ENCODE measurements around the gene HEXD.
"Not testable (repeated sequence)": the region's sequence is repeated elsewhere in the genome, so short reads cannot be mapped to it uniquely, and the experiment has no call there.

Gene HEXD

DNA sequence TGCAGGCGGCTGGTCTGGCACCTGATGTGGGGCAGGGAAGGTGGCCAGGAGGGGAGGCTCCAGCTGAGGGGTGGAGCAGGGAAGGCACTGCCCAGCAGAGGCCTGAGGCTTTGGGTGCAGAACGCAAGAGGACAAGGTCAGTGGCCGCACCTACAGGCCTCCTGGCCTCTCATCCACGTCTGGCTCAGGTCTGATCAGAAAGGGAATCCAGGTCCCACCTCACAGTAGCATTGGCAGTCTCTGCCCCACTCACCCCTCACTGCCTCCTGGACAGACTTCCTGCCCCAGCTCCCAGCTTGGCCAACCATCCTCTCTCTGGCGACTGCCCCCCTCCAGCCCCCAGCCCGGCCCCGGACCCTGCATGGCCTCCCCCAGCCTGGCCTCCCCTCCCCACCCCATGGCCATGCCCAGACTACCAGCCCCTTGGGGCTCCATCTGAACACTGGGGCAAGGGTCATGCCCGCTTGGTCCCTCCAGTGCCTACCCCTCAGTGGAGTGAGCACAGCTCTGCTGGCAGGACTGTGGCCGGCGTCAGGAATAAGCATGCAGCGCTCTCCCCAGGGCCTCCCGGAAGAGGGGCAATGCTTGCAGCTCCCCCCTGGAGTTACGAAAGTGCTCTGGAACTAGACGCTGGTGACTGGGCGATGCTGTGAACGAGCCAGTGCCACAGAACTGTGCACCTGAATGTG lies 42.0 kb upstream of the HEXD start:
- Histone ChIP-seq H3K9me3 (replicated peaks; ENCODE audit: insufficient read depth, low read length) (no peaks in the 10 kb centered on the region), H3K27ac (ENCODE audit: low read length) (no peak overlapping the region), H3K9ac (ENCODE audit: low read length) (no peak overlapping the region), H4K20me1 (ENCODE audit: insufficient read depth, low read length) (no peaks in the 10 kb centered on the region), H3K4me2 (ENCODE audit: low read depth, low read length) (no peak overlapping the region), H3K4me1 (ENCODE audit: low read length) (peaks cover 2% of the 10 kb centered on the region), H3K79me2 (ENCODE audit: low read length) (no peaks in the 10 kb centered on the region), H3K27me3 (replicated peaks; ENCODE audit: insufficient read depth, low read length) (no peaks in the 10 kb centered on the region; the same call in 1 of the 2 replicates), H3F3A (ENCODE audit: insufficient read depth, low read length) (peaks cover 3% of the 10 kb centered on the region; the same call in 1 of the 2 replicates), H2AFZ (ENCODE audit: low read length) (no peak overlapping the region), H3K4me3 (ENCODE audit: low read length) (no peak overlapping the region), H3K9me2 (replicated peaks; ENCODE audit: insufficient read depth, low read length) (no peaks in the 10 kb centered on the region), H3K36me3 (replicated peaks; ENCODE audit: insufficient read depth, low read length) (no peaks in the 10 kb centered on the region)
- TF ChIP-seq EZH2 (optimal IDR thresholded peaks at IDR 0.05; ENCODE audit: low read depth, low read length) (no peak), EZH2phosphoT487 (IDR thresholded peaks at IDR 0.05; ENCODE audit: low read length) (no peak)
- TF ChIP-seq, protein P1, sequence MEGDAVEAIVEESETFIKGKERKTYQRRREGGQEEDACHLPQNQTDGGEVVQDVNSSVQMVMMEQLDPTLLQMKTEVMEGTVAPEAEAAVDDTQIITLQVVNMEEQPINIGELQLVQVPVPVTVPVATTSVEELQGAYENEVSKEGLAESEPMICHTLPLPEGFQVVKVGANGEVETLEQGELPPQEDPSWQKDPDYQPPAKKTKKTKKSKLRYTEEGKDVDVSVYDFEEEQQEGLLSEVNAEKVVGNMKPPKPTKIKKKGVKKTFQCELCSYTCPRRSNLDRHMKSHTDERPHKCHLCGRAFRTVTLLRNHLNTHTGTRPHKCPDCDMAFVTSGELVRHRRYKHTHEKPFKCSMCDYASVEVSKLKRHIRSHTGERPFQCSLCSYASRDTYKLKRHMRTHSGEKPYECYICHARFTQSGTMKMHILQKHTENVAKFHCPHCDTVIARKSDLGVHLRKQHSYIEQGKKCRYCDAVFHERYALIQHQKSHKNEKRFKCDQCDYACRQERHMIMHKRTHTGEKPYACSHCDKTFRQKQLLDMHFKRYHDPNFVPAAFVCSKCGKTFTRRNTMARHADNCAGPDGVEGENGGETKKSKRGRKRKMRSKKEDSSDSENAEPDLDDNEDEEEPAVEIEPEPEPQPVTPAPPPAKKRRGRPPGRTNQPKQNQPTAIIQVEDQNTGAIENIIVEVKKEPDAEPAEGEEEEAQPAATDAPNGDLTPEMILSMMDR (IDR thresholded peaks at IDR 0.05; ENCODE audit: low read length) = no peak
- no peak for DNase-seq

DNA sequence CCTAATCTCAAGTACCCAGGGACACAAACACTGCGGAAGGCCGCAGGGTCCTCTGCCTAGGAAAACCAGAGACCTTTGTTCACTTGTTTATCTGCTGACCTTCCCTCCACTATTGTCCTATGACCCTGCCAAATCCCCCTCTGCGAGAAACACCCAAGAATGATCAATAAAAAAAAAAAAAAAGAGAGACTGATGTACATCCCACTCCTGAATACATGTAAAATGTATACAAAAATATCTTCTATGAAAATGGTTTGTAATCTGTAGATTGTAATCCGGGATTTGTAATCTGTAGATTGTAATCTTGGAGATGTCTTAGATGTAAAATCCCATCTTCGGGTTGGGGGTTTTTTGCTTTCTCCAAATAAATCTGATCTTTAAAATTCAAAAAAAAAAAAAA lies 40.9 kb upstream of the HEXD start:
- not testable (repeated sequence) for H3K27me3 ChIP-seq (replicated peaks; ENCODE audit: insufficient read depth, low read length); H3K9ac ChIP-seq (ENCODE audit: low read length); H2AFZ ChIP-seq (ENCODE audit: low read length); H3K79me2 ChIP-seq (ENCODE audit: low read length); H3K4me2 ChIP-seq (ENCODE audit: low read depth, low read length); DNase-seq; H4K20me1 ChIP-seq (ENCODE audit: insufficient read depth, low read length); H3K9me2 ChIP-seq (replicated peaks; ENCODE audit: insufficient read depth, low read length); H3K27ac ChIP-seq (ENCODE audit: low read length); H3K4me1 ChIP-seq (ENCODE audit: low read length); H3K36me3 ChIP-seq (replicated peaks; ENCODE audit: insufficient read depth, low read length); H3F3A ChIP-seq (ENCODE audit: insufficient read depth, low read length); H3K4me3 ChIP-seq (ENCODE audit: low read length); H3K9me3 ChIP-seq (replicated peaks; ENCODE audit: insufficient read depth, low read length)

DNA sequence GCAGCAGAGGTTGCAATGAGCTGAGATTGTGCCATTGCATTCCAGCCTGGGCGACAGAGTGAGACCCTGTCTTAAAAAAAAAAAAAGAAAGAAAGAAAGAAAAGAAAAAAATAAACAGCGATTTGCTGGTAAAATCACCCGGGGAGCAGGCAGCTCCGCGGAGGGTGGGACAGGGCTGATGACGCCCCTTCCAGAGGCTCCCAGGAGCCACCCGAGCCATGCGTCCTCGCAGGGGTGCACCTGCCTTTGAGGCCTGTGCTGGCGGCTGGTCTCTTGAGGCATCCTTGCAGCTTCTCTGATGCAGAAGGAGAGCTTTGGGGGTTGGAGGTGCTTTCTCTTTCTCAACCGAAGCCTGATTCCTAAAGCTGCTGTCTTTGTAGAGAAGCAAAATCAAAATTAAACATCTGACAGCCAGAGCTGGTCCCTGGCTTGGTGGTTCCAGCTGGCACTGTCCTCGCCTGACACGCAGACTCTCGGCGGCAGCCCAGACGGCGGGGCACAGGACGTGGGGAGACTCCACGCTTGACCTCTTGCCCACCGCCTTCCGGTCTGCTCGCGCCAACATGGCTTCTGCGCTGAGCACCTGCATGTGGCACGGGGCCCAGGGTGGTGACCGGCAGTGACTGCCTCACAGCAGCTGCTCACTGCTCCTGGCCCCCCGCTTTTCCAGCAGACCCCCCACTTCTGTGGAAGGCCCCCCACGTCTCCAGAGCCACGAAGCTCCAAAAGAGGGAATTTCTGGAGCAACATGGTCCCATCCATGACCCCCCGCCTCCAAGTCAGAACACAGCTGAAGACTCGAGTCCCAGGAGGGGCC lies 40.0 kb upstream of the HEXD start:
- no peak overlapping the region for H3K9ac ChIP-seq (ENCODE audit: low read length)
- H3F3A ChIP-seq (ENCODE audit: insufficient read depth, low read length) = peaks cover 3% of the 10 kb centered on the region; the same call in 1 of the 2 replicates

More for the DNA sequence above, 40.0 kb upstream of the HEXD start:
- H3K36me3 ChIP-seq (replicated peaks; ENCODE audit: insufficient read depth, low read length) = no peaks in the 10 kb centered on the region
- DNase-seq = no peak
- H3K9me3 ChIP-seq (replicated peaks; ENCODE audit: insufficient read depth, low read length) = no peaks in the 10 kb centered on the region
- no peak overlapping the region for H3K4me3 ChIP-seq (ENCODE audit: low read length)
- peaks cover 3% of the 10 kb centered on the region; the same call in 1 of the 2 replicates for H3K4me1 ChIP-seq (ENCODE audit: low read length)
- H4K20me1 ChIP-seq (ENCODE audit: insufficient read depth, low read length) = no peaks in the 10 kb centered on the region
- H3K27me3 ChIP-seq (replicated peaks; ENCODE audit: insufficient read depth, low read length) = no peaks in the 10 kb centered on the region; the same call in 1 of the 2 replicates
- no peaks in the 10 kb centered on the region for H3K9me2 ChIP-seq (replicated peaks; ENCODE audit: insufficient read depth, low read length)
- H3K79me2 ChIP-seq (ENCODE audit: low read length) = no peaks in the 10 kb centered on the region
- H3K4me2 ChIP-seq (ENCODE audit: low read depth, low read length) = no peak overlapping the region
- H2AFZ ChIP-seq (ENCODE audit: low read length) = no peak overlapping the region
- TF ChIP-seq EZH2phosphoT487 (IDR thresholded peaks at IDR 0.05; ENCODE audit: low read length) (no peak), EZH2 (optimal IDR thresholded peaks at IDR 0.05; ENCODE audit: low read depth, low read length) (no peak)
- TF ChIP-seq, protein P1 (IDR thresholded peaks at IDR 0.05; ENCODE audit: low read length) = no peak
- no peak overlapping the region for H3K27ac ChIP-seq (ENCODE audit: low read length)
